Caki2 (cell line): ENCODE data around the gene KCNIP1. TPM values are rescaled to one million over a fixed set of nuclear protein-coding genes. Genes with fewer than 3 reads are reported as not detected.

Experiments
- DNase-seq: peaks from one replicate; pipeline ENCODE4 v3.0.0-alpha.2; 2015; ENCODE audit warnings: low read depth
- in situ Hi-C: cut with HindIII; loops from 2 replicates; pipeline ENCODE4 v1.10.0; 2016; ENCODE audit warnings: low sequenced_read_pairs, low pct_unique_long_range_greater_than_20kb, mixed read lengths
- total RNA-seq: library from RNA; depleted of rRNA; stranded (reverse); fragments of >200 nt; shearing (Covaris generic); gene quantifications from 2 replicates; pipeline ENCODE4 v1.2.3, GENCODE V29; 2014; ENCODE audit warnings: low replicate concordance

KCNIP1 gene
- total RNA-seq, 1 experiment from 2014 or later, result not detected

GRCh38 chr5:170603578-170604565 lies 100.1 kb downstream of the KCNIP1 start:
- in situ Hi-C loops, result no loop called here
- DNase-seq, result peak; percentile 49

DNA sequence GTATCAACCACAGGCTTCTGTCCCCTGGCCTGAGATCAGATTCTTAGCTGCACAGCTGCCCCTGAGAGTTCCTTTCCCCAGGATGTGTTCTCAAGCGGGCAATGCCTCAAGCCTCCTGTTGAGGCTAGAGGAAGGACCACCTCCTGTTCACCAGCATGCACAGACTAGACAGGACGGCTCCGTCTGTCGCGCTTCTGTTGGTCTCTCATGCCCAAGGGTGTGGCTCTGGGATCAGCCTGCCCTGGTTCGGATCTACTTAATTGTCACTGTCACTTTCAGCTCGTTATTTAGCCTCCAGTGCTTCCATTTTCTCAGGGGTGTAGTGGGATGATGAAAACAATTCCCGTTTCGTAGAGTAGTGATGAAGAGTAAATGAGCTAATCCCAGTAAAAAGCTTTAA lies 103.1 kb downstream of the KCNIP1 start:
- peak; percentile 26 for DNase-seq
- in situ Hi-C loops, result no loop called here

DNA sequence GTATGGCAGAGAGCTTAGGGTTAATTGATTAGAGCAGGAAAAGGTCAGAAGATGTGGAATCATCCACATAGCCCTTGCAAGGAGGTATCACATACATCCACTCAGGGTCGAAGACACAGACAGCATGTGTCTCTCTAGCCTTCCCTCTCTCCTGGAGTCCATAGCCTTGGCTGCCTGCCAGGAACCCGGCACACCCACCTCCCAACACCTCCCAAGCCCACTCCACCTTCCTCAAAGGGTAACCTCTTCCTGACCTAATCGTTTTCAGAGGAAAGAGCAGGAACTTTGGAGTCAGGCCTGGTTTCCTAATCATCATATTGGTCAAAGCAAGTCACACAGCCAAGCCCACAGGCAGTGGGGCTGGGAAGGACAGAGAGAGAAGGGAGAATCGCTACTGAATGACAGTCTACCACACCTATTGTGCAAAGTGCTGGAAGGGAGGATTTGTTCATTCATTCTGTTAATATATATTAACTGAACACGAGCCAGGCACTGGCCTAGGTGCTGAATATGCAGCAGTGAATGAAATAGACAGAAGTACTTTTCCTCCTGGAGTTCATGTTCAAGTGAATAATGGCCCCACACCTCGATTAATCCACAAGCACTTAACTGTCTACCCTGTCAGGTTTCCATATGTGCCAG lies 107.8 kb downstream of the KCNIP1 start:
- in situ Hi-C loops, result no loop called here
- peak; percentile 55 for DNase-seq

- in situ Hi-C loops, result no loop called here
- DNase-seq, result no peak
Observed at GRCh38 chr5:170612256-170612678, 108.4 kb downstream of the KCNIP1 start.

DNA sequence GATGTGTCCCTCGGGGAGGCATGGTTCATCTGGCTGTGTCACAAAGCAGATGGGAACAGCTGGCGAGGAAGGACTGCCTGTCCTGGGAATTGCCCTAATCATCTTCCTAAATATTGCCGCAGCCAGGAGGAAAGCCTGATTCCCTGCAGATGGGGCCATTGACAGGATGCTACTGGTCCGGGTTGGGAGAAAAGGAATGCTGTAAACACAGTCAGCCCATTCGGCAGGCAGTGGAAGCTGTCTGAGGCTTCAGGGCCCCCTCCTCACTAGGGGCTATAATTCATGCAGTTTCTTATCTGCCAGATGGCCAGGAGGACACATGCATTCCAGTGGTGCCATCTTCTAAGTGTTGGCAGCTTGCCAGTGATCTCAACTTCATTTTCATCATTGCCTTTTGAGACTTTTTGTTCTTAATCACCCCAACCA lies 110.3 kb downstream of the KCNIP1 start:
- DNase-seq, result no peak
- in situ Hi-C loops, result no loop called here

DNA sequence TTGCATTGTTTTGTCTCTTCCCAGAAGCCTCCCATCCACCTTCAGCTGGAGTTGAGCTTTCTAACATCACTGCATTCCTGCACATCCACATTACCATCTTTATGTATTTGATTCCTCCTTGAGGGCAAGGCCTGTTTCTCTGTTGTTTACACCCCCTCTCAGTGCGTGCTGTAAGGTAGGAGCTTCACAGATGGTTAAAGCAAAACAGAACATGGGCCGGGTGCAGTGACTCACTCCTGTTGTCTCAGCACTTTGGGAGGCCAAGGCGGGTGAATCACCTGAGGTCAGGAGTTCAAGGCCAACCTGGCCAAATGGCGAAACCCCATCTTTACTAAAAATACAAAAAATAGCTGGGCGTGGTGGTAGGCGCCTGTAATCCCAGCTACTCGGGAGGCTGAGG lies 110.9 kb downstream of the KCNIP1 start:
- peak; percentile 52 for DNase-seq
- in situ Hi-C loops, result no loop called here

DNA sequence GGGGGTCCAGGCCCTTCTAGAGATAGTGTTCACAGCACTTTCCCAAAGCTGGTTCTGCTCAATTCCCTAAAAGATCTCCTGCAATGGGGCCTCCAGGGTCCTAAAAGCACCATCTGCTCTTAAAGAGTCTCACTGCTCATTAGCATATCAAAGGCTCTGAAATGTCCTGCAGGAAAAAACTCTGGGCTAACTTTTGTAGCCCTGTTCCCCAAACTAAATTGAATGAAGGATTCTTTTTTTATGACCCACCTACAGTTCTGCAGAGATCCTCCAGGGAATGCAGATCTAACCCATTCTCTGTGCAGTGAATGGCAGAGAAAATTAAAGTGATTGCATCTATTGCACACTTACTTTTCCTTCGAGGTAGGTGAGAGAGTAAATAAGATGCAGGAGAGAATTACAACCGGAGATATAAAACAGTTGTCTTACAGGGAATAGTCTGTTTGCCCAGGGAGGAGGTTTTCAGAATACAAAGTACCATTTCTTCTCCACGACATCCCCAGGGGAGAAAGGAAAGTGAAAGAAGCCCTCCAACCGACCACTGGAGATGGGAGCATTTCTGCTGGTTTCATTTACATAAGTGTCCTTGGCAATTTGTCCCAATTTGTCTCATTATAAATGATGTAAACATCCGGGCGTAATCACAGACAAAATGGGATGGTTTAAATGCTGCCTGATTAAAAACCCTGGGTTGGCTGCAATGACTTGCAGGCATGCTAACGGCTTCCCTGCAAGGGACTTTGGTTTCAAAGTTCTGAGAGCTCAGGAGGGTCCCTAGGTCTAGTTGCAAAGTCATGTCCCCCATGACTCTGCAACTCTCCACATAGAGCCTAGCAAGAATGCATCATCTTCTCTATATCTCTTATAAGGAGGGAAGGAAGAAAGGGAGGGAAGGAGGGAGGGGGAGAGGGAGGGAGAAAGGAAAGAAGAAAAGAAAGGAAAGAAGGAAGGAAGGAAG lies 114.0 kb downstream of the KCNIP1 start:
- in situ Hi-C loops, result no loop called here

DNA sequence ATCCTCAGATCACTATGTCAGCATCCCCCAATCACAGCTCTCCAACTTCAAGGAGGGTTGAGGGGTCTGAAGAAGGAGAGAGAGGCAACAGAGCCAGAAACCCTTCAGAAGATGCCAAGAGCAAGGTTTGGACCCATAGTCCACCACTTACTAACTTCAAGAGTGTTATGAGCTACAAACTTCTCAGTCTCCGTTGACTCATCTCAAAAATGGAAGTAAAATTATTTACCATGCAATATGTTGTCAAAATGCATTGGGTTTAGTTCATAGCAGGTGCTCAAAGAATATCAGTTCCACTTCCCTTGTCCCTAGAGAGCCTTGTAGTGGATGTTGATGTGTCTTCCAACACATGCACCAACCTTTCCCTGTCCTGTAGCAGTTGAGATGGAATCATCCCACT lies 116.0 kb downstream of the KCNIP1 start:
- in situ Hi-C loops, result no loop called here

More for the DNA sequence above, 114.0 kb downstream of the KCNIP1 start:
- no peak for DNase-seq

DNA sequence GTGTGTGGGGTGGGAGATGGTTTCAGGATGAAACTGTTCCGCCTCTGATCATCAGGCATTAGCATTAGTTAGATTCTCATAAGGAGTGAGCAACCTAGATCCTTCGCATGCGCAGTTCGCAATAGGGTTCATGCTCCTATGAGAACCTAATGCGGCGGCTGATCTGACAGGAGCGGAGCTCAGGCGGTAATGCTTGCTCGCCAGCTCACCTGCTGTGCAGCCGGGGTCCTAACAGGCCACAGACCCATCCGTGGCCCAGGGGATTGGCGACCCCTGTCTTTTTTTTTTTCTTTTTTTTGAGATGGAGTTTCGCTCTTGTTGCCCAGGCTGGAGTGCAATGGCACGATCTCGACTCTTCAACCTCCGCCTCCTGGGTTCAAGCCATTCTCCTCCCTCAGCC lies 119.1 kb downstream of the KCNIP1 start:
- in situ Hi-C loops, result no loop called here
- no peak for DNase-seq

More for the DNA sequence above, 116.0 kb downstream of the KCNIP1 start:
- no peak for DNase-seq

DNA sequence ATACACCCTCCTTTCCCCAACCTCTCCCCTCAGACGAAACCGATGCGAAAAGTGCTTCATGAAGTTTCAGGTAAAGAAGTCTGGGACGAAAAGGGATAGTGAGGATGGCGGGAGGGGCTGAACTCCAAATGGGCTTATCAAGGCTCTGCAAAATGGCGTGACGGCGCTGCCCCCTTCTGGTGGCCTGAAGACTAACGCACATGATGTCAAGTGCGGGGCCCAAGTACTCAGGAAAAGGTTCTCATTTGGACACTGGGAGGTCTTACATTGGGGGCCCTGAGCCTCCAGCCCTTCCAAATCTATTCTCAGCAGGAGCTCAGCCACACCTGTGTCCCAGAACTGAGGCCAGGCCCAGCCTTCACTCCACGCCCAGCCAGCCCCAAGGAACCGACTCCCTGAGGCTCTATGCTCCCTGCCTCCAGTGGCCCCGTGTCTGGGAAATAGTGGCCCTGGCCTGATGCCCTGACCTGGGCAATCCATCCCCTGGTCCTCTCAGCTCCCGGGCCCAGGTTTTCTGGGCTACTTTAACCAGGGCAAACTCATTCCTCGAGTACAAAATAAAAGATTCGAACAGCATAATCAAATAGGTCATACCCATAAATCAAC lies 119.9 kb downstream of the KCNIP1 start:
- in situ Hi-C loops, result no loop called here

GRCh38 chr5:170625221-170626165 lies 121.7 kb downstream of the KCNIP1 start:
- no peak for DNase-seq
- in situ Hi-C loops, result no loop called here

More for the DNA sequence above, 119.9 kb downstream of the KCNIP1 start:
- no peak for DNase-seq

DNA sequence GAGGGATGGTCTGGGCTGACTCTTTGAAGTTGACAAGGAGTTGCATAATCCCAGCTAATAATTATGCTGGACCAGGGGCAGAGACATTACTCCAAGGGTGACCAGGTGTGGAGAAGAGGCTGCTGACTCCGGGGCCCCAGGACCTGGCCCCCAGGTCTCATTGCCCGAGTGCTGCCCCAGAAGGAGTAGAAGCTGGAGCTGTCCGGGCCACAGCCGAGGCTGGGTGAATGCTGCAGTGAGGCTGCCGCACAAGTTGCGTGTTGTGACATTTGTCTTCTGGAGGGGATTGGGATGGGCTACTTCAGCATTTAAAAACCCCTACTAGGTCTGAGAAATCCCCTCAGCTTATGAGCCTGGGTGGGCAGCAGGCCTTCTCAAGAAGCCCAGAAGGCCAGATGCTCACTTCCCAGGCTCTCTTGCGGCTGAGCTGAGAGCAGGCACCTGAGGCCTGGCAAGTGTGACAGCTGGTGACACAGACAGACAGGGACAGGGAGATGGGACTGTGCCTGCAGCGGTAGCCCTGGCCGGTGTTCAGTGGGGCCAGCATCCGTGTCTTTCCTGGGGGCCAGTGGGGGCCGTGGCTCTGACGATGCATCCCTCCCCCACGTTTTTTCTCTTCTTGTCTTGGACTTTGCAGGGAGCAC lies 122.8 kb downstream of the KCNIP1 start:
- DNase-seq, result no peak
- in situ Hi-C loops, result no loop called here

GRCh38 chr5:170627271-170627670 lies 123.5 kb downstream of the KCNIP1 start:
- DNase-seq, result no peak
- in situ Hi-C loops, result no loop called here

- in situ Hi-C loops, result no loop called here
Observed at GRCh38 chr5:170628028-170628427, 124.2 kb downstream of the KCNIP1 start.

GRCh38 chr5:170628691-170629565 lies 125.1 kb downstream of the KCNIP1 start:
- in situ Hi-C loops, result no loop called here
- DNase-seq, result no peak

More at GRCh38 chr5:170628028-170628427, 124.2 kb downstream of the KCNIP1 start:
- DNase-seq, result no peak
